ENCODE data around the gene RBP7.

Gene RBP7

GRCh38 chr1:9996624-9997582 lies at the start of gene RBP7:
RBP7 (plus strand) TSS chr1:9997228; CDS start chr1:9997259, 31 bp downstream.
- in situ Hi-C loops (cut with HindIII; ENCODE audit: low sequenced_read_pairs): no loop called here
- DNase-seq (ENCODE audit: low read depth, low spot score): no peak
- no peak within 1 kb of the TSS for H3K4me3 ChIP-seq (ENCODE audit: low read depth, low read length)
- TF ChIP-seq, protein P1, sequence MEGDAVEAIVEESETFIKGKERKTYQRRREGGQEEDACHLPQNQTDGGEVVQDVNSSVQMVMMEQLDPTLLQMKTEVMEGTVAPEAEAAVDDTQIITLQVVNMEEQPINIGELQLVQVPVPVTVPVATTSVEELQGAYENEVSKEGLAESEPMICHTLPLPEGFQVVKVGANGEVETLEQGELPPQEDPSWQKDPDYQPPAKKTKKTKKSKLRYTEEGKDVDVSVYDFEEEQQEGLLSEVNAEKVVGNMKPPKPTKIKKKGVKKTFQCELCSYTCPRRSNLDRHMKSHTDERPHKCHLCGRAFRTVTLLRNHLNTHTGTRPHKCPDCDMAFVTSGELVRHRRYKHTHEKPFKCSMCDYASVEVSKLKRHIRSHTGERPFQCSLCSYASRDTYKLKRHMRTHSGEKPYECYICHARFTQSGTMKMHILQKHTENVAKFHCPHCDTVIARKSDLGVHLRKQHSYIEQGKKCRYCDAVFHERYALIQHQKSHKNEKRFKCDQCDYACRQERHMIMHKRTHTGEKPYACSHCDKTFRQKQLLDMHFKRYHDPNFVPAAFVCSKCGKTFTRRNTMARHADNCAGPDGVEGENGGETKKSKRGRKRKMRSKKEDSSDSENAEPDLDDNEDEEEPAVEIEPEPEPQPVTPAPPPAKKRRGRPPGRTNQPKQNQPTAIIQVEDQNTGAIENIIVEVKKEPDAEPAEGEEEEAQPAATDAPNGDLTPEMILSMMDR (IDR thresholded peaks at IDR 0.05; ENCODE audit: low read depth, low read length): no peak

DNA sequence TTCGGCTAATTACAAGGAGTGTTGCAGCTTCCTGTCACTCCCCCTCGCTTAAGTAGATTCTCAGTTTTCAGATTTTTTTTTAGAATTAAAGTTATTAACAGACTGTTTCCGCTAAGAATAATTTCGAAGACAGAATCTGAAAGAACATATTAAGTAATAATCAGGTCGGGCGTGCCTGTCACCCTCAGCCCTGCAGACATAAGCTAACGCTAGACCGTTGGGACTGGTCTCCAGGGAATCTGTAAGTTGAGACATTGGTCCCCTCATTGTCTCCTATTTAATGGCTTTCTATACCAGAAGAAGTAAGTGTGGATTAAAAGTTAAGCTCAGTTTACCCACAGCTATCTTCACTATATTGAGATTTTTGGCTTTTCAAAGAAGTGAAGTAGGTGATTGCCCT lies 39.3 kb upstream of the RBP7 start:
- DNase-seq (ENCODE audit: low read depth, low spot score): no peak
- no peak overlapping the region for H3K4me3 ChIP-seq (ENCODE audit: low read depth, low read length)
- in situ Hi-C loops (cut with HindIII; ENCODE audit: low sequenced_read_pairs): no loop called here
- TF ChIP-seq, protein P1 (IDR thresholded peaks at IDR 0.05; ENCODE audit: low read depth, low read length): no peak

GRCh38 chr1:9960011-9960410 lies 37.0 kb upstream of the RBP7 start:
- H3K4me3 ChIP-seq (ENCODE audit: low read depth, low read length): no peak overlapping the region
- TF ChIP-seq, protein P1 (IDR thresholded peaks at IDR 0.05; ENCODE audit: low read depth, low read length): no peak
- no peak for DNase-seq (ENCODE audit: low read depth, low spot score)
- in situ Hi-C loops (cut with HindIII; ENCODE audit: low sequenced_read_pairs): no loop called here

- TF ChIP-seq, protein P1 (IDR thresholded peaks at IDR 0.05; ENCODE audit: low read depth, low read length): no peak
- no peak for DNase-seq (ENCODE audit: low read depth, low spot score)
- H3K4me3 ChIP-seq (ENCODE audit: low read depth, low read length): no peak overlapping the region
- in situ Hi-C loops (cut with HindIII; ENCODE audit: low sequenced_read_pairs): no loop called here
Observed at GRCh38 chr1:9960706-9961562, 36.1 kb upstream of the RBP7 start.

DNA sequence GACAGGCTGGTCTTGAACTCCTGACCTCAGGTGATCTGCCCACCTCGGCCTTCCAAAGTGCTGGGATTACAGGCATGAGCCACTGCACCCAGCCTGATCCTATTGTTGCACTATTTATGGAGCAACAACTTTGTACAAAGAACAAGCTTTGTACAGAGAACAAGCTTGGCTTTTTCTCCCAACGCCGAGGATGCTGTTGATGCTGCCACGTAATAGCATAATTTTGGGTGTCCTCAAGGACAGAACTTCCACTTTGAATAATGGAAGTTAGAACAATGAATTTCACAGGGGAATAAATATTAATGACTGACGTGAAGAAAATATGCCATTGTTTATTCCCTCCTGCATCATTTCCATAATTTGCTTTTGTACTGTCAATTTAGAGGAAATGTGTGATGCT lies 12.8 kb upstream of the RBP7 start:
- H3K4me3 ChIP-seq (ENCODE audit: low read depth, low read length): no peak overlapping the region
- in situ Hi-C loops (cut with HindIII; ENCODE audit: low sequenced_read_pairs): no loop called here
- no peak for DNase-seq (ENCODE audit: low read depth, low spot score)
- TF ChIP-seq, protein P1 (IDR thresholded peaks at IDR 0.05; ENCODE audit: low read depth, low read length): no peak

- in situ Hi-C loops (cut with HindIII; ENCODE audit: low sequenced_read_pairs): no loop called here
- no peak overlapping the region for H3K4me3 ChIP-seq (ENCODE audit: low read depth, low read length)
- DNase-seq (ENCODE audit: low read depth, low spot score): no peak
- TF ChIP-seq, protein P1 (IDR thresholded peaks at IDR 0.05; ENCODE audit: low read depth, low read length): no peak
Observed at GRCh38 chr1:9985001-9985400, 12.0 kb upstream of the RBP7 start.
